HEK293 (cell line): Measurements from ENCODE around the gene RAB13.

Source experiments
- CTCF ChIA-PET: fragments of 350-600 bp; formaldehyde crosslinking; extraction: SDS; loops from one replicate; lab custom pipeline; 2021; ENCODE audit warnings: antibody characterized with exemption; lab: Yijun Ruan, JAX
- POLR2A ChIA-PET: fragments of 300-600 bp; formaldehyde crosslinking; extraction: SDS; loops from one replicate; lab custom pipeline; 2020; ENCODE audit warnings: antibody characterized with exemption, inconsistent platforms; lab: Yijun Ruan, JAX
- H3K27ac ChIP-seq: fragments of 200-500 bp; sonication (Bioruptor generic); 2 replicates; pipeline ENCODE4 v1.5.1; 2014; ENCODE audit warnings: low read depth, low read length, control low read depth, inconsistent platforms; ENCODE audit errors: extremely low read depth
- H3K36me3 ChIP-seq, 2 experiments: fragments of 200-500 bp in 1 of 2; sonication (Bioruptor generic) in 1 of 2; 1 replicate in 1 of 2; 2 replicates in 1 of 2; pipeline ENCODE4 v1.5.1; 2014 to 2017; ENCODE audit warnings: inconsistent platforms in 2 of 2, low read length in 2 of 2; ENCODE audit not compliant: control insufficient read depth in 2 of 2, insufficient read depth in 1 of 2
- H3K4me1 ChIP-seq: fragments of 200-500 bp; sonication (Bioruptor generic); 2 replicates; pipeline ENCODE4 v1.5.1; 2014; ENCODE audit warnings: mild to moderate bottlenecking, low read length, inconsistent platforms; ENCODE audit not compliant: control insufficient read depth, insufficient read depth
- H3K4me3 ChIP-seq: 2 replicates; pipeline ENCODE4 v1.5.1; 2011; ENCODE audit warnings: low read depth, mild to moderate bottlenecking, control low read depth, low read length, moderate library complexity
- H3K9me3 ChIP-seq: fragments of 200-500 bp; sonication (Bioruptor generic); 2 replicates; pipeline ENCODE4 v1.5.1; 2014; ENCODE audit warnings: low read depth, low read length, inconsistent platforms; ENCODE audit not compliant: control insufficient read depth, insufficient read depth
- HIC1 ChIP-seq: fragments of 450-650 bp; formaldehyde crosslinking; IDR thresholded peaks from 2 replicates; pipeline ENCODE4 v1.5.1; 2016; ENCODE audit warnings: missing biosample characterization, missing genetic modification characterization
- KLF16 ChIP-seq: fragments of 450-650 bp; formaldehyde crosslinking; IDR thresholded peaks from 2 replicates; pipeline ENCODE4 v1.5.1; 2017; ENCODE audit warnings: missing biosample characterization, missing genetic modification characterization
- KLF17 ChIP-seq: fragments of 450-650 bp; formaldehyde crosslinking; IDR thresholded peaks from 2 replicates; pipeline ENCODE4 v1.5.1; 2016; ENCODE audit warnings: missing biosample characterization, missing genetic modification characterization
- OSR2 ChIP-seq: fragments of 450-650 bp; formaldehyde crosslinking; IDR thresholded peaks from 2 replicates; pipeline ENCODE4 v1.5.1; 2016; ENCODE audit warnings: missing biosample characterization, missing genetic modification characterization
- SETDB1 ChIP-seq: IDR thresholded peaks from one replicate; pipeline ENCODE4 v1.6.1; 2017; ENCODE audit warnings: mild to moderate bottlenecking, low read length, moderate library complexity, mixed read lengths; ENCODE audit not compliant: insufficient read length
- WT1 ChIP-seq: fragments of 450-650 bp; formaldehyde crosslinking; IDR thresholded peaks from 2 replicates; pipeline ENCODE4 v1.5.1; 2016; ENCODE audit warnings: missing biosample characterization, missing genetic modification characterization
- ZBTB6 ChIP-seq: fragments of 450-650 bp; formaldehyde crosslinking; IDR thresholded peaks from 2 replicates; pipeline ENCODE4 v1.5.1; 2017; ENCODE audit warnings: missing biosample characterization, missing genetic modification characterization
- ZNF112 ChIP-seq: fragments of 450-650 bp; formaldehyde crosslinking; IDR thresholded peaks from 2 replicates; pipeline ENCODE4 v1.5.0; 2017; ENCODE audit warnings: missing biosample characterization, missing genetic modification characterization
- ZNF132 ChIP-seq: fragments of 450-650 bp; formaldehyde crosslinking; IDR thresholded peaks from 2 replicates; pipeline ENCODE4 v1.5.1; 2017; ENCODE audit warnings: missing biosample characterization, missing genetic modification characterization, borderline replicate concordance
- ZNF280D ChIP-seq: fragments of 450-650 bp; formaldehyde crosslinking; IDR thresholded peaks from 2 replicates; pipeline ENCODE4 v1.5.1; 2016; ENCODE audit warnings: missing biosample characterization, missing genetic modification characterization
- ZNF292 ChIP-seq: fragments of 450-650 bp; formaldehyde crosslinking; IDR thresholded peaks from 2 replicates; pipeline ENCODE4 v1.5.1; 2016; ENCODE audit warnings: low read depth, missing biosample characterization, missing genetic modification characterization, borderline replicate concordance
- ZNF324 ChIP-seq: fragments of 450-650 bp; formaldehyde crosslinking; IDR thresholded peaks from 2 replicates; pipeline ENCODE4 v1.5.1; 2016; ENCODE audit warnings: missing biosample characterization, missing genetic modification characterization
- ZNF404 ChIP-seq: fragments of 450-650 bp; formaldehyde crosslinking; IDR thresholded peaks from 2 replicates; pipeline ENCODE4 v1.5.1; 2017; ENCODE audit warnings: missing biosample characterization, missing genetic modification characterization
- ZNF513 ChIP-seq: fragments of 450-650 bp; IDR thresholded peaks from 2 replicates; pipeline ENCODE4 v1.5.1; 2018; ENCODE audit warnings: missing biosample characterization, missing genetic modification characterization
- ZNF600 ChIP-seq: fragments of 450-650 bp; formaldehyde crosslinking; IDR thresholded peaks from 2 replicates; pipeline ENCODE4 v1.5.1; 2016; ENCODE audit warnings: missing biosample characterization, missing genetic modification characterization
- ZNF654 ChIP-seq: fragments of 450-650 bp; formaldehyde crosslinking; IDR thresholded peaks from 2 replicates; pipeline ENCODE4 v1.5.1; 2016; ENCODE audit warnings: low read depth, missing biosample characterization, missing genetic modification characterization
- ZNF791 ChIP-seq: fragments of 450-650 bp; formaldehyde crosslinking; IDR thresholded peaks from 2 replicates; pipeline ENCODE4 v1.5.1; 2016; ENCODE audit warnings: missing biosample characterization, missing genetic modification characterization
- ZNF792 ChIP-seq: fragments of 450-650 bp; formaldehyde crosslinking; IDR thresholded peaks from 2 replicates; pipeline ENCODE4 v1.5.1; 2016; ENCODE audit warnings: missing biosample characterization, missing genetic modification characterization
- ZSCAN4 ChIP-seq: fragments of 450-650 bp; formaldehyde crosslinking; IDR thresholded peaks from 2 replicates; pipeline ENCODE4 v1.5.1; 2017; ENCODE audit warnings: missing biosample characterization, missing genetic modification characterization

Gene RAB13

GRCh38 chr1:153953859-153954365 lies 32.2 kb downstream of the RAB13 start:
- Histone ChIP-seq H3K27ac (no peak overlapping the region), H3K4me1 (peaks cover 8% of the 10 kb centered on the region; the same call in 1 of the 2 replicates), H3K36me3 (peaks cover 16 to 64% of the 10 kb centered on the region in 2 experiments; a peak in 2 of 3 replicates), H3K9me3 (no peaks in the 10 kb centered on the region), H3K4me3 (no peak overlapping the region)
- ChIA-PET POLR2A (no interaction called here), CTCF (interaction anchor here (0.8 to 1.5 kb wide), 2 partner anchors 132 to 157 kb away, joined by 3 to 6 read pairs; no protein-coding TSS in a partner anchor)
- TF ChIP-seq ZNF280D (tag by site-specific recombination) (no peak), ZSCAN4 (no peak), KLF16 (tag by site-specific recombination) (no peak), ZNF132 (tag by site-specific recombination) (no peak), ZNF292 (tag by site-specific recombination) (no peak), ZNF112 (tag by site-specific recombination) (no peak), ZNF404 (tag by site-specific recombination) (no peak), OSR2 (no peak), ZNF654 (no peak), WT1 (tag by site-specific recombination) (no peak), ZNF792 (no peak), ZNF600 (no peak), ZNF324 (tag by site-specific recombination) (no peak), ZBTB6 (no peak), SETDB1 (no peak), ZNF513 (tag by site-specific recombination) (no peak)

GRCh38 chr1:153951801-153952200 lies 34.3 kb downstream of the RAB13 start:
- H3K9me3 ChIP-seq: no peaks in the 10 kb centered on the region
- POLR2A ChIA-PET: no interaction called here
- no peak overlapping the region for H3K4me3 ChIP-seq
- no peak for TF ChIP-seq ZNF791 (tag by site-specific recombination)
- 0 out of 2 replicates have a peak, but pooled peaks have one; percentile 27 for TF ChIP-seq HIC1 (tag by site-specific recombination)
- no peak for TF ChIP-seq KLF17
- peaks cover 3% of the 10 kb centered on the region; the same call in 1 of the 2 replicates for H3K4me1 ChIP-seq
- CTCF ChIA-PET: no interaction called here
- peaks cover 16 to 82% of the 10 kb centered on the region in 2 experiments; a peak in 2 of 3 replicates for H3K36me3 ChIP-seq
- no peak overlapping the region for H3K27ac ChIP-seq
